Ascending aorta (tissue), 2 donors: Measurements from ENCODE around the gene ADD1. TPM values are rescaled to one million over a fixed set of nuclear protein-coding genes. Genes with fewer than 3 reads are reported as not detected.
"Not testable (repeated sequence)": the region's sequence is repeated elsewhere in the genome, so short reads cannot be mapped to it uniquely, and the experiment has no call there.

ENCODE experiments used
- DNase-seq, 2 donors: peaks; one replicate each; pipeline ENCODE4 v3.0.0-alpha.2; 2019; ENCODE audit warnings: low spot score in 2 of 2
- H3K27ac ChIP-seq, 2 donors: fragments of 200-600 bp; sonication (generic); one replicate each; pipeline ENCODE4 v1.5.1; 2016 to 2017; ENCODE audit warnings: mild to moderate bottlenecking in 1 of 2
- H3K27me3 ChIP-seq: fragments of 200-600 bp; sonication (generic); one replicate; pipeline ENCODE4 v1.5.1; 2017
- H3K36me3 ChIP-seq, 2 donors: fragments of 200-600 bp; sonication (generic); one replicate each; pipeline ENCODE4 v1.5.1; 2016
- H3K4me1 ChIP-seq, 2 donors: fragments of 200-600 bp; sonication (generic); one replicate each; pipeline ENCODE4 v1.5.1; 2016 to 2017; ENCODE audit warnings: mild to moderate bottlenecking in 1 of 2
- H3K4me3 ChIP-seq, 2 donors: fragments of 200-600 bp; sonication (generic); one replicate each; pipeline ENCODE4 v1.5.1; 2016 to 2017; ENCODE audit warnings: mild to moderate bottlenecking in 1 of 2
- H3K9me3 ChIP-seq, 2 donors: fragments of 200-600 bp; sonication (generic); one replicate each; pipeline ENCODE4 v1.5.1; 2016
- CTCF ChIP-seq, 3 experiments: fragments of 200-600 bp in 2 of 3; fragments of 450-650 bp in 1 of 3; sonication (generic) in 2 of 3; IDR thresholded peaks; one replicate each; pipeline ENCODE4 v1.5.1; 2016 to 2019; ENCODE audit warnings: antibody characterized with exemption in 3 of 3, mild to moderate bottlenecking in 1 of 3, moderate library complexity in 1 of 3
- intact Hi-C: fragments of 100-400 bp; cut with DNase I; formaldehyde crosslinking; loops from one replicate; pipeline ENCODE4 v1.15.1; 2023
- total RNA-seq: library from RNA; depleted of rRNA; stranded (reverse); fragments of >200 nt; gene quantifications from one replicate; pipeline ENCODE4 v1.1.0, GENCODE V29; 2016

The ADD1 gene
- total RNA-seq, 1 donor from 2014 or later, result 261 TPM

GRCh38 chr4:2910409-2910808 is 66.8 kb downstream of the ADD1 start:
- intact Hi-C loops, result no loop called here
- DNase-seq, result no peak
- H3K4me3 ChIP-seq, result no peak overlapping the region
- no peaks in the 10 kb centered on the region for H3K4me1 ChIP-seq
- H3K27me3 ChIP-seq, result no peaks in the 10 kb centered on the region
- TF ChIP-seq CTCF (IDR thresholded peaks at IDR 0.05), result no peak
- H3K9me3 ChIP-seq, result no peaks in the 10 kb centered on the region
- H3K36me3 ChIP-seq, result peaks cover 84 to 96% of the 10 kb centered on the region in 2 donors
- H3K27ac ChIP-seq, result no peak overlapping the region

DNA sequence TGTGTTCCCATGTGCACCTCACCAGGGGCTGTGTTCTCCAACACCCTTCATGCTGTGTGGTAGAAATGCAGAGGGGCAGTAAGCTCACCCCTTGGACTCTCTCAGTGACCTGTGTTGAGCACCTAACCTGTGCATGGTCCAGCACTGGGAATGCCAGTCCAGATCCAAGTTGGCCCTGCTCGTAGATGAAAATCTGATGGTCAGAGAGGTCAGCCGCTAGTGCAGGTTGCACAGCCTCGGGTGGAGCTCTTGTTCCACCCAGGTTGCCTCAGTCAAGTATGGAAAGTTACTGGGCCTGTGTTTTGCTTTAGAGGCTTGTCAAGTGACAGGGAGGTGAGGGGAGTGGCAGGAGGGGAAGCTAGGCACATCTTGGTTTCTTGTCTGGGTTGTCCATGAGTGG is 68.2 kb downstream of the ADD1 start:
- Histone ChIP-seq H3K27me3 (no peaks in the 10 kb centered on the region), H3K36me3 (peaks cover 82 to 96% of the 10 kb centered on the region in 2 donors), H3K4me3 (no peak overlapping the region), H3K27ac (no peak overlapping the region), H3K9me3 (no peaks in the 10 kb centered on the region), H3K4me1 (no peaks in the 10 kb centered on the region)
- intact Hi-C loops, result no loop called here
- DNase-seq, result no peak
- no peak for TF ChIP-seq CTCF (IDR thresholded peaks at IDR 0.05)

DNA sequence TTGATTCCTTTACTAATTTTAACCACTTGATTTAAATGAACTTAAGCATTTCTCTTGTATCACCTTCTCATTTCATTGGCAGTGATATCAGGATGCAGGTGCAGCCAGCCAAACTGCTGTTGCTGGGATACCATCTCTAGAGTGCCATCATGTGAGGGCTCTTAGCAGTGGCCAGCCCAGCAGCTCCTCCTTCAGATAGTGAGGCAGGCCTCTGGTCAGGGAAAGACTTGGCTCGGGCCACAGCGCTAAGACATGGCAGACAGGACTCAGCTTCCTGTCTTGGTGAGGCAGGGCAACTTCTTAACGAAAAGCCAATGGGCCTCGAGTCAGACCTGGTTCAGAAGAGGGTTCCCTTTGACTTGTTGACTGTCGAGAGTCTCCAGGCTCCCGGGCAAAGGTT is 69.5 kb downstream of the ADD1 start:
- H3K27ac ChIP-seq, result no peak overlapping the region
- TF ChIP-seq CTCF (IDR thresholded peaks at IDR 0.05), result no peak
- no peaks in the 10 kb centered on the region for H3K4me1 ChIP-seq
- no peaks in the 10 kb centered on the region for H3K9me3 ChIP-seq
- no peaks in the 10 kb centered on the region for H3K27me3 ChIP-seq
- H3K4me3 ChIP-seq, result no peak overlapping the region
- peak in 1 of 2 donors; percentile 50 for DNase-seq
- intact Hi-C loops, result no loop called here
- H3K36me3 ChIP-seq, result peaks cover 74 to 89% of the 10 kb centered on the region in 2 donors

DNA sequence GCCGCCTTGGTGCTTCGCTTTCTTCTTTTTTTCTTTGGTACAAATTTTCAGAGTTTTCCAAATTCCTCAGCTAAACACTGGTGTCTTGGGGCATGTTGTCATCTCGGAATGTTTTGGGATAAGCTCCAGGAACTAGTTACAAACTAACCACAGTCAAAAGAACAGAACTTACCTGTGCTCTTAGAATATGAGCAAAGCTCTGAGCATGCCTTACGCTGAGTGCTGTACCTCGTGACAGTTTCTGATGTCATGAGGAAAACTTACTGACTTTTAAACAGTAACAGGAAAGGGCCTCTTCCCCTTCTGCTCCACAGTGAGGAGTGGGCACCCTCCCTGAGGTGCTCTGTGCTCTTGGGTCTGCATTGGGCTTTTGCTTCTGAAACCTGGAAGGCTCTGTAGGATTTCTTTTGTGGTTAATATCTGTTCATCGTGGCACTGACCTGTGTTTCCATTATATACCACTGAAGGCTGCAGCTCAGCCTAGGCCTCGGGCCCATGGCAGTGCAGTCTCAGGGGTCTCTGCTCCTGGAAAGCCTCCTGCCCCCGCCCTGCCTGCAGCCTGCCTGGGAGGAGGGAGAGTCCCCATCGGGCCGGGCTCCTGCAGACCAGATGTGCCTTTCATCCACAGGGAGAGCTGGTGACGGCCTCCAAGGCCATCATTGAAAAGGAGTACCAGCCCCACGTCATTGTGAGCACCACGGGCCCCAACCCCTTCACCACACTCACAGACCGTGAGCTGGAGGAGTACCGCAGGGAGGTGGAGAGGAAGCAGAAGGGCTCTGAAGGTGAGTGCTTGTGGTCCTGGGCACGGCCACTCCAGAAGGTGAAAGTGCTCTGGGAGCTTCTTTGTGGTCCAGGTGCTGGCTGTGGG is 70.8 kb downstream of the ADD1 start:
- no peaks in the 10 kb centered on the region for H3K4me1 ChIP-seq
- H3K9me3 ChIP-seq, result no peaks in the 10 kb centered on the region
- no peaks in the 10 kb centered on the region for H3K27me3 ChIP-seq
- H3K36me3 ChIP-seq, result peaks cover 64 to 84% of the 10 kb centered on the region in 2 donors
- no peak for TF ChIP-seq CTCF (IDR thresholded peaks at IDR 0.05)
- H3K27ac ChIP-seq, result no peak overlapping the region
- H3K4me3 ChIP-seq, result no peak overlapping the region
- peak in 1 of 2 donors; percentile 49 for DNase-seq
- intact Hi-C loops, result no loop called here

DNA sequence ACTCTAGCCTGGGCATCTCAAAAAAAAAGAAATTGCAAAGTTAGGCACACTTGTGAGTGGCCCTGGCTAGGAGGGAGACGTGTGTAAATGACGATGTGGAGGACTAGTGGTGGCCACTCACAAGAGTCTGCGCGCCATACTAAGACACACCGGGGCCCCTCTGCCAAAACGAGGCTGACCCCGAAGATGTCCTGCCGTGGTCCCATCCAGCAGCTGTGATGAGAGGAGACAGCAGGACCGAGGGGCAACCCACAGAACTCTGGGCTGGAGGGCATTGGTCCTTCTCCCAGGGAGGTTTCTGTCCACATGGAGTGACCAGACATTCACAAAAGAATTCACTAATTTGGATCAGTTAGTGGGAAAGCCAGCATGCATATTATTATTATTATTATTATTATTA is 72.1 kb downstream of the ADD1 start:
- peaks cover 55 to 74% of the 10 kb centered on the region in 2 donors for H3K36me3 ChIP-seq
- H3K9me3 ChIP-seq, result no peaks in the 10 kb centered on the region
- H3K4me3 ChIP-seq, result no peak overlapping the region
- no peaks in the 10 kb centered on the region for H3K27me3 ChIP-seq
- no peaks in the 10 kb centered on the region for H3K4me1 ChIP-seq
- no peak for TF ChIP-seq CTCF (IDR thresholded peaks at IDR 0.05)
- no peak overlapping the region for H3K27ac ChIP-seq
- intact Hi-C loops, result no loop called here
- peak in 1 of 2 donors; percentile 25 for DNase-seq

- H3K27ac ChIP-seq, H3K4me3 ChIP-seq, H3K4me1 ChIP-seq, H3K27me3 ChIP-seq, DNase-seq, H3K9me3 ChIP-seq, intact Hi-C loops: not testable (repeated sequence)
- H3K36me3 ChIP-seq, result peaks cover 46 to 66% of the 10 kb centered on the region in 2 donors
These were observed 73.1 kb downstream of the ADD1 start for GRCh38 chr4:2916696-2917095.

DNA sequence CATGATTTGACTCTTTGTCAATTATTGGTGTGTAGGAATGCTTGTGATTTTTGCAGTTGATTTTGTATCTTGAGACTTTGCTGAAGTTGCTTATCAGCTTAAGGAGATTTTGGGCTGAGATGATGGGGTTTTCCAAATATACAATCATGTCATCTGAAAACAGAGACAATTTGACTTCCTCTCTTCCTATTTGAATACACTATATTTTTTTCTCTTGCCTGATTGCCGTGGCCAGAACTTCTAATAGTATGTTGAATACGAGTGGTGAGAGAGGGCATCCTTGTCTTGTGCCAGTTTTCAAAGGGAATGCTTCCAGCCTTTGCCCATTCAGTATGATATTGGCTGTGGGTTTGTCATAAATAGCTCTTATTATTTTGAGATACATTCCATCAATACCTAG is 74.7 kb downstream of the ADD1 start:
- intact Hi-C loops, H3K27ac ChIP-seq: not testable (repeated sequence)
- peaks cover 45 to 64% of the 10 kb centered on the region in 2 donors for H3K36me3 ChIP-seq

GRCh38 chr4:2918714-2919113 is 75.1 kb downstream of the ADD1 start:
- H3K27me3 ChIP-seq, H3K9me3 ChIP-seq, H3K4me1 ChIP-seq, intact Hi-C loops, H3K27ac ChIP-seq, DNase-seq, H3K4me3 ChIP-seq: not testable (repeated sequence)
- peaks cover 45 to 64% of the 10 kb centered on the region in 2 donors for H3K36me3 ChIP-seq

More for the DNA sequence above, 74.7 kb downstream of the ADD1 start:
- not testable (repeated sequence) for H3K9me3 ChIP-seq, DNase-seq, H3K4me3 ChIP-seq, H3K27me3 ChIP-seq, H3K4me1 ChIP-seq

- H3K27ac ChIP-seq, H3K4me3 ChIP-seq, H3K27me3 ChIP-seq, H3K9me3 ChIP-seq, intact Hi-C loops, H3K4me1 ChIP-seq: not testable (repeated sequence)
- peak in 1 of 2 donors; percentile 59 for DNase-seq
- peaks cover 43 to 69% of the 10 kb centered on the region in 2 donors for H3K36me3 ChIP-seq
These were observed 78.9 kb downstream of the ADD1 start for GRCh38 chr4:2922453-2923101.
